ENCODE measurements around the gene MAN2B2. TPM values are rescaled to one million over a fixed set of nuclear protein-coding genes. Genes with fewer than 3 reads are reported as not detected.

The MAN2B2 gene
- total RNA-seq, 1 experiment from 2014 or later, result 5.9 TPM

DNA sequence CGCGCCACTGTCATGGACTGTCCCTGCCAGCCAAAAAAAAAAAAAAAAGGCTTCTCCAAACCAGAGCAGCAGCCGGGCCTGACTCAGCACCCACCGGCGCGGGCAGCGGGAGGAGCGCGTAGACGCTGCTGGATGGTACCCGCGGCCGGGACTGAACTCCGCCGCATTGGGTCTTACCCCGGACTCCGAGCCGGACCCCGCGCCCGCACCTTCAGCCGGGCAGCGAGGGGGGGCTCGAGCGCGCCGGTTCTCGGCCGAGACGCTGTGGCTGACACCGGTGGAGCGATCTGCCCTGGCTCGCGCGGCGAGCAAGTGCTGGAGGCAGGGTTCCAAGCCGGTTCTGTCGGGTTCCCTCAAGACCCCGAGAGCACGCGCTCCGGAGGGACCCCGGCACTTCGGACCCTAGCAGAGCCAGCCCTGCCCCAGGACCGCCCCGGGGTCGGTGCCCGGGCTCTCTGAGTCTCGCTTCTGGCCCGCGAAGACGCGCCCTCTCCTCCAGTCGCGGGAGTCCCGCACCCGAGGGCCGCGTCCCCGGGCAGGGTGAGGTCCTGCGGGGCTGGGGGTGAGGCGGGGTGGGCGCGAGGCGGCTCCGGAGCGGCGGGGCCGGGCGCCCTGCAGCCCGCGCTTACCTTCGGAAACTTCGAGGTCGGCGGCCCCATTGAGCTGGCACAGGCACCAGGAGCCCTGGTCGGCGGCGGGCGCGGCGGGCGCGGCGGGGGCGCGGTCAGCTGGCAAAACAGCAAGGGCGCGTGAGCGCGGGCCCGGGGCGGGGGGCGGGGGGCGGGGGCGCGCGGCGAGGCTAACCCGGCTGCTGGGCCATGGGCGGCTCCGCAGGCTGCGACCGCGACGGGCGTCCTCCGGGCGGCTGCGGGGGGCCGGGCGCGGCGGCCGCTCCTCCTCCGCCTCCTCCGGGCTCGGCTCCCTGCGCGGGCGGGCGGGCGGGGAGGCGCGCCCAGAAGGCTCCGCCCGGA, 11.8 kb upstream of the MAN2B2 start:
- Histone ChIP-seq H3K9me3 (ENCODE audit: control insufficient read depth, low read depth, low read length) (no peaks in the 10 kb centered on the region), H3K79me2 (ENCODE audit: insufficient read depth, low read length) (no peaks in the 10 kb centered on the region), H4K8ac (replicated peaks; ENCODE audit: insufficient read length, low read depth, low read length) (no peak overlapping the region), H2AFZ (ENCODE audit: low read length) (no peak overlapping the region), H3K27ac (ENCODE audit: insufficient read length, low read depth, low read length) (no peak overlapping the region), H2BK12ac (ENCODE audit: insufficient read length, low read depth, low read length) (no peak overlapping the region), H3K4me2 (ENCODE audit: insufficient read depth, insufficient read length, low read length) (peak overlapping the region; percentile 48), H2BK20ac (ENCODE audit: low read depth, low read length, poor library complexity, severe bottlenecking) (no peak overlapping the region), H3K18ac (ENCODE audit: insufficient read length, low read depth, low read length) (no peak overlapping the region), H4K20me1 (ENCODE audit: control insufficient read depth, insufficient read depth, insufficient read length) (no peaks in the 10 kb centered on the region), H3K23ac (ENCODE audit: insufficient read length, low read depth, low read length) (no peak overlapping the region), H2BK120ac (ENCODE audit: low read depth, low read length, poor library complexity, severe bottlenecking) (no peak overlapping the region), H2AK5ac (ENCODE audit: insufficient read length, low read length) (no peak overlapping the region), H2BK15ac (ENCODE audit: low read depth, low read length) (no peak overlapping the region), H2BK5ac (ENCODE audit: insufficient read length, low read length) (no peak overlapping the region), H3K27me3 (ENCODE audit: insufficient read depth, low read length) (peaks cover 35% of the 10 kb centered on the region), H3K9ac (ENCODE audit: extremely low read depth, insufficient read length, low read length) (no peak overlapping the region), H4K5ac (ENCODE audit: insufficient read length, low read depth, low read length) (no peak overlapping the region), H3T11ph (ENCODE audit: low read length) (no peak overlapping the region), H4K91ac (ENCODE audit: insufficient read length, low read depth, low read length) (no peak overlapping the region), H3K4me1 (ENCODE audit: insufficient read depth, low read length) (no peaks in the 10 kb centered on the region), H3K79me1 (ENCODE audit: insufficient read depth, low read depth, low read length, poor library complexity, severe bottlenecking) (no peaks in the 10 kb centered on the region), H3K14ac (ENCODE audit: insufficient read depth, low read length) (no peak overlapping the region), H3K4ac (ENCODE audit: low read depth, low read length) (no peak overlapping the region), H3K56ac (ENCODE audit: insufficient read length, low read depth, low read length) (no peak overlapping the region), H3K23me2 (ENCODE audit: insufficient read length, low read depth, low read length, poor library complexity, severe bottlenecking) (peaks cover 4% of the 10 kb centered on the region)
- DNase-seq, result no peak
- TF ChIP-seq, protein P1, sequence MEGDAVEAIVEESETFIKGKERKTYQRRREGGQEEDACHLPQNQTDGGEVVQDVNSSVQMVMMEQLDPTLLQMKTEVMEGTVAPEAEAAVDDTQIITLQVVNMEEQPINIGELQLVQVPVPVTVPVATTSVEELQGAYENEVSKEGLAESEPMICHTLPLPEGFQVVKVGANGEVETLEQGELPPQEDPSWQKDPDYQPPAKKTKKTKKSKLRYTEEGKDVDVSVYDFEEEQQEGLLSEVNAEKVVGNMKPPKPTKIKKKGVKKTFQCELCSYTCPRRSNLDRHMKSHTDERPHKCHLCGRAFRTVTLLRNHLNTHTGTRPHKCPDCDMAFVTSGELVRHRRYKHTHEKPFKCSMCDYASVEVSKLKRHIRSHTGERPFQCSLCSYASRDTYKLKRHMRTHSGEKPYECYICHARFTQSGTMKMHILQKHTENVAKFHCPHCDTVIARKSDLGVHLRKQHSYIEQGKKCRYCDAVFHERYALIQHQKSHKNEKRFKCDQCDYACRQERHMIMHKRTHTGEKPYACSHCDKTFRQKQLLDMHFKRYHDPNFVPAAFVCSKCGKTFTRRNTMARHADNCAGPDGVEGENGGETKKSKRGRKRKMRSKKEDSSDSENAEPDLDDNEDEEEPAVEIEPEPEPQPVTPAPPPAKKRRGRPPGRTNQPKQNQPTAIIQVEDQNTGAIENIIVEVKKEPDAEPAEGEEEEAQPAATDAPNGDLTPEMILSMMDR (conservative IDR thresholded peaks at IDR 0.05), result no peak
- peaks cover 6 to 19% of the 10 kb centered on the region in 2 experiments; a peak in 2 of 4 replicates for H3K4me1 Mint-ChIP-seq
- H3K4me3 Mint-ChIP-seq, result peak overlapping the region; percentile 34 to 68; a peak in 2 of 5 replicates
- H3K9me3 Mint-ChIP-seq, result no peaks in the 10 kb centered on the region
- H3K27me3 Mint-ChIP-seq (ENCODE audit: low read depth), result peaks cover 94% of the 10 kb centered on the region
- H3K27ac Mint-ChIP-seq, result no peak overlapping the region
- no CpG with 5 or more reads among the region's 127 CpGs for WGBS (ENCODE audit: extremely low coverage, insufficient read length, low lambda C conversion rate)
- no peaks in the 10 kb centered on the region; a peak in 1 of 7 replicates for H3K36me3 Mint-ChIP-seq (ENCODE audit: insufficient read depth in 1 of 3, low read depth in 3 of 3)

Measured in H9 (cell line).